Jurkat, Clone E6-1 (cell line): Measurements from ENCODE around the gene HRG.
"Not testable (repeated sequence)": the region's sequence is repeated elsewhere in the genome, so short reads cannot be mapped to it uniquely, and the experiment has no call there.

Experiments used
- DNase-seq: peaks from one replicate; pipeline ENCODE4 v3.0.0-alpha.2; 2011; ENCODE audit warnings: low read depth, low spot score
- H3K4me3 ChIP-seq: 2 replicates; pipeline ENCODE4 v1.5.1; 2011; ENCODE audit warnings: mild to moderate bottlenecking, low read length, control low read depth, moderate library complexity

HRG gene

GRCh38 chr3:186708983-186709679 is 43.3 kb downstream of the HRG start:
- no peak for DNase-seq
- H3K4me3 ChIP-seq: no peak overlapping the region

GRCh38 chr3:186710694-186711093 is 44.9 kb downstream of the HRG start:
- not testable (repeated sequence) for DNase-seq, H3K4me3 ChIP-seq

GRCh38 chr3:186713499-186713898 is 47.7 kb downstream of the HRG start:
- H3K4me3 ChIP-seq: no peak overlapping the region
- no peak for DNase-seq

GRCh38 chr3:186717039-186717457 is 51.2 kb downstream of the HRG start, which contains the start of gene KNG1:
KNG1 (plus strand) TSS chr3:186717359; CDS start chr3:186717543, 184 bp downstream.
- no peak within 1 kb of the TSS for H3K4me3 ChIP-seq
- DNase-seq: no peak

GRCh38 chr3:186719945-186720739 is 54.3 kb downstream of the HRG start:
- H3K4me3 ChIP-seq: no peak overlapping the region
- DNase-seq: no peak

GRCh38 chr3:186722457-186722856 is 56.6 kb downstream of the HRG start:
- no peak for DNase-seq
- no peak overlapping the region for H3K4me3 ChIP-seq

- no peak overlapping the region for H3K4me3 ChIP-seq
- no peak for DNase-seq
Measured at GRCh38 chr3:186724911-186725310, 59.1 kb downstream of the HRG start.
